ENCODE results near the gene SOX6. TPM values are rescaled to one million over a fixed set of nuclear protein-coding genes. Genes with fewer than 3 reads are reported as not detected.
"Not testable (repeated sequence)": the region's sequence is repeated elsewhere in the genome, so short reads cannot be mapped to it uniquely, and the experiment has no call there.

Gene SOX6
- total RNA-seq, result not detected

DNA sequence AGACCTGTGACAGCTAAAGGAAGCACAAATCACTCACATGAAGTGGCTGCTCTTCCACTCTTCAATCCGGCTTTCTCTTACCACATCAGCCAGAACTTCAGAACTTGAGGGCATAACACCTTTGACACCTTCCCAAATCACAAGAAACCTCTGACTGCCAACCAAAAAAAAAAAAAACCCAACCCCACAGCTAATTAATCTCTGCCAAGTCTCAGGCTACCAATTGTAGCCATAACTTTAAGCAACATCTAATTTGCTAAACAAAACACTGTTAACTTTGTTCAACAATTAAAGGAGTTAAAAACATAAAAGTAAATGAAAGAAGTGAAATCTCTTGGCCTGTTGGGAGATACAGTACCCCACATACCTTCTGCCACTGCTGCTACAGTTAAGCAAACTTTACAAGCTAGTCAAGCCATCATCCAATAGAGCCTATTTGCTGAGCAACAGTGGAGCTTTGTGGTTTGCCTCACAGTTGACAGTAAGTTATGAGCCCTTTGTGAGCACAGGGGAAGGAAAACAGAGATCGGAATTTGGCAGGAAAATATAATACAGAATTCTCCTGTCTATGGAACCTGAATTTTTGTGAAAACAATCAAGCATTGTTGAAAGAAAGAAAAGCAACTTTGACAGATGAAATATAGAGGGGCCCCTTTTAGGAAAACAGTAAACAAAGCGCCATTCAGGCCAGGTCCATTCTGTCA is at the start of gene SOX6:
SOX6 (minus strand) TSS at position 490 of the 704 bp plus-strand sequence. CDS start 15,298 bp downstream, outside the sequence.
- Mint-ChIP-seq H3K9me3 (peaks cover 4 to 6% of the 10 kb centered on the region in 2 donors), H3K27ac (no peak within 1 kb of the TSS), H3K36me3 (no peaks in the 10 kb centered on the region)
- no peak for ATAC-seq
- no peak for DNase-seq (ENCODE audit: low spot score in 2 of 2)

DNA sequence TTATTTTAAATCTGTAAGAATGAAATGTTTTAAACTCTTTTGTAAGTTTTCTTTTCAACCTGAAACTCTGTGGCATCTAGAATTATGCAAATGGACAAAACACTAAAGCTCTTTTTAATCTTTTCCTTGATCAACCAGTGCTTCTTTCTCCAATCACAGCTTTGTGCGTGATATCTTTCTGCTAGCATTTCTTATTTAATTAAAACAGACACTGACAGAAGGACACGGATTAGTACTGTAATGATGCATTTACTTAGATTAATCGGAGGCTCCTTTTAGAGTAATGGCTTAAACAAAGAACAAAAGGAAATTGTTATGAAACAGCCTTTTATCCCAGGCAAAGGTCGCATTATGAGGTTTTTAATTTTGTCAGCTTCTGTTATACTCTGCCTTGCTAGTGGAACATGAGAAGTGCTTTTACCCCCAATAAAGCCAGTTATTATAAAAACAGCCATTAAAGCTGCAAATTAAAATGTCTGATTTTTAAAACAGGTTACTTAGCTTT is 48.5 kb upstream of the SOX6 start:
- Mint-ChIP-seq H3K27ac (no peak overlapping the region), H3K9me3 (peaks cover 3 to 7% of the 10 kb centered on the region in 2 donors), H3K36me3 (no peaks in the 10 kb centered on the region)
- no peak for ATAC-seq
- no peak for DNase-seq (ENCODE audit: low spot score in 2 of 2)

DNA sequence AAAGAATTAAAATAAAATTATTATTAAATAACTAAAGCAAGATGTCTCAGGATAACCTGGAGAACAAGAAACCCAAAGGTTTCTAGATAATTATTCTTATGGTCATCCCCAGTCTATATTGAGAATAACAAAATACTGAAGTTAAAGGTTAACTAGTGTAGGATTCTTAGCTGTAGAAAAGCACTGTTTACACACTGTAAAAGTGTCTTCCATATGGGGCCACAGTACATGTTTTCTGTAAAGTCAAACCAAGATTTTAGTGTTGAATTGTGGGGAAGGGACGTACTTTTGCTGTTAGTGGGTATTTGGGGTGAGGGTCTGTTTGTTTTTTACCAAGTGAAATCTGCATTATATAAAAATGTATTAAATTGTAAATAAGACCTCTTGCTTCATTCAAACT is 47.5 kb upstream of the SOX6 start:
- Mint-ChIP-seq H3K9me3 (peaks cover 3 to 7% of the 10 kb centered on the region in 2 donors), H3K36me3 (no peaks in the 10 kb centered on the region), H3K27ac (no peak overlapping the region)

DNA sequence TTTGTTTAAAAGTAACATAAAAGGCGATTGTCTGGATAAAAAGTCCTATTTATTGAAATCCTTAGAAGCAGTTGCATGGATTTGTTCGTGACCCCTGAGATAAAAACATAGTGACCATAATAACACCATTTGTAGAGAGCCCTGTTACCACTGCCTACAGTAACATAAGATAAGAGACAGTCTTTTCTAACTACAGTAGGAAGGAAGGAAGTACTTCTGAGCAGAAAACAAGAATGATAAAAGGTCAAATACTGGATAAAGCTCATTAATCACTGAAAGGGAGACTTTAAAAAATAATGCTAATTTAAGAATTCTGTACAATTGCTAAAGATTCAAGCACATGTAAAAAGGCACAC is 47.1 kb upstream of the SOX6 start:
- H3K9me3 Mint-ChIP-seq, result peaks cover 3 to 7% of the 10 kb centered on the region in 2 donors
- ATAC-seq, result no peak
- DNase-seq (ENCODE audit: low spot score in 2 of 2), result no peak
- H3K36me3 Mint-ChIP-seq, result no peaks in the 10 kb centered on the region
- no peak overlapping the region for H3K27ac Mint-ChIP-seq

More for the DNA sequence above, 47.5 kb upstream of the SOX6 start:
- DNase-seq (ENCODE audit: low spot score in 2 of 2), result no peak
- ATAC-seq, result no peak

DNA sequence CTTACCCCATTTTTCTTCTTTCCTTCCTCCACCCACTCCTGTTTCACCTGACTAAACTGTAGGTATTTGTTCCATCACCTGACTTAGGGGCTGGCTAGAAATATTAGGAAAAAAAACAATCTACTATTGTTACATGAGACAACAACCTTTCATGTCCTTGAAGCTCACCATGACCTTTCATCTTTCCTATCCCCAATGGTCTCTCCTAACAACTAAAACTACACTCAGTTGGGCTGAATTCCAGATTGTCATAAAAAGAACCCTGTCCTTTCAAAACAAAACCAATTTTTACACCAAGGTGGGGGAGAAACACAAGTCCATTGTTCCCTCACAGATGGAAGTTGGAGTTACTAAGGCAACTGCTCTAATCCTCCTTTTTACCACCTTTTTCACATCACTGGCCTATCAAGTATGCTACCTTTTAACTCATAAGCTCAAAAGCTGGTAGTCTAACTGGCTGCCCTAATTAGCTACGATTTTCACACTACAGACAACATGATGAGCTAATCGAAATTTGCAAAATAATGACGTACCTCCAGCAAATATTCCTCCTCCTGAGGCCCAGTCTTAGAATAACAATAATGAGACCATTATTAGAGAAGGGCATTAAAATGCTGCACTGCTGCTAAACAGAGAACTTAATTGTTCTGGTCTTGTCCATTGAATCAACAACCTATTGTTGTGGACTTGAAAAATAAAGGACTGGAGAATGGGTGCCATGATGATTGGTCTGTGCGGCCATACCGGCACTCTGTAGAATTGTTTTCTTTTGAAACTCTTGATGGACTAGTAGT is 46.5 kb upstream of the SOX6 start:
- DNase-seq (ENCODE audit: low spot score in 2 of 2), result no peak
- ATAC-seq, result no peak
- H3K36me3 Mint-ChIP-seq, result no peaks in the 10 kb centered on the region
- peaks cover 3 to 11% of the 10 kb centered on the region in 2 donors for H3K9me3 Mint-ChIP-seq
- H3K27ac Mint-ChIP-seq, result no peak overlapping the region

DNA sequence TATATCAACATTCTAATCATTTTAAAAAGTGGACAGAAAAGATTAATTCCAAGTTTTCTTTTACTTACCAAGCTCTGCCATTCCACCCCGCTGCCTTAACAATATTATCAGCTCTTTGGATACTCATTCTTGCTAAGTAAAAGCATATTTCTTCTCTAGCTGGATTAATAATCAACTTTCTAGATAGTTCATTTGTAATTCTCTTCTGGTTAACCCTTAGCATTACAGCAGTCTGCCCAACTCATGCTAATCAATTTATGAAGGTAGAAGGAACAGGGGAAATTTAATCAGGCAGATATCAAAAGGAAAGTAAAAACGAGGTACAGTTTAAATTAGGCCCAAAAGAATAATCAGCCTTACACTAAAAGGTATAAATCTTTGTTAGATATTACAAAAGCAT is 41.0 kb upstream of the SOX6 start:
- ATAC-seq, result no peak
- no peak overlapping the region for H3K27ac Mint-ChIP-seq
- H3K36me3 Mint-ChIP-seq, result no peaks in the 10 kb centered on the region
- H3K9me3 Mint-ChIP-seq, result peaks cover 3 to 8% of the 10 kb centered on the region in 2 donors
- no peak for DNase-seq (ENCODE audit: low spot score in 2 of 2)

DNA sequence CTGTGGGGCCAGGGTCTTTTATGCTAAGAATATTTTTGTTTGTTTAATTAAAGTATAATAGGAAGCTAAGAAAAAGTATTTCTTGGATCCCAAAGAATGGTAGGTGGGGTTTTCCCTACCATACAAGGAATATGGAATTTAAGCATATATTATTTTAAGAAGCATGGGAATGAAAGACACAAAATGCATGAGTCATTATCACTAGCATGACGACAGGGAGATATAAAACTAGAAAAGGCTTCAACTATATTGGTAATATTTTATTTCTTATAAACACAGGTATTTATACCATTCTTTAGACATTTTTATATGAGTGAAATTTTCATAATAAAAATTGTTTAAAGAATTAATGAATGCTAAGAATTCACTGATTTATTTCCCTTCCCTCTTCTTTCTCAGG is 39.3 kb upstream of the SOX6 start:
- Mint-ChIP-seq H3K36me3 (no peaks in the 10 kb centered on the region), H3K9me3 (peaks cover 0 to 12% of the 10 kb centered on the region in 2 donors)
- DNase-seq (ENCODE audit: low spot score in 2 of 2), result no peak

DNA sequence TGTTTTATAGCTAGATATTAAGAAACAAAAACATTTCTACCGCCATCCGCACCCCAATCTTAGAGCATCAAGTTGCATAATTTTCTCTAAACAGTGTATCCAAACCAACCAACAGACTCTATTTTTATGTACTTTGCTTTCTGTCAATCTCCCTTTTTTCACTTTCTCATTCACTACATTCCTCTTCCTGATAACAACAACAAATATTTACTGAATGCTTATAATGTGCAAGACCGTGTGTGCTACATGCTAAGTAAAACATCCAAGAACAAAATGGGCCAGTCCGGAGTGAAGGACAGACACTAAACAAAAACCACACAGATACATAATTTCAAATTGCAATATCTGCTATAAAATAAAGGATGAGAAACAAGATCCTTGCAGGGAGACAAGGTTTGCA is 38.6 kb upstream of the SOX6 start:
- DNase-seq (ENCODE audit: low spot score in 2 of 2) (no peak), ATAC-seq (no peak)
- Mint-ChIP-seq H3K27ac (no peak overlapping the region), H3K36me3 (no peaks in the 10 kb centered on the region), H3K9me3 (peaks cover 0 to 18% of the 10 kb centered on the region in 2 donors)

More for the DNA sequence above, 39.3 kb upstream of the SOX6 start:
- no peak overlapping the region for H3K27ac Mint-ChIP-seq
- ATAC-seq, result no peak

DNA sequence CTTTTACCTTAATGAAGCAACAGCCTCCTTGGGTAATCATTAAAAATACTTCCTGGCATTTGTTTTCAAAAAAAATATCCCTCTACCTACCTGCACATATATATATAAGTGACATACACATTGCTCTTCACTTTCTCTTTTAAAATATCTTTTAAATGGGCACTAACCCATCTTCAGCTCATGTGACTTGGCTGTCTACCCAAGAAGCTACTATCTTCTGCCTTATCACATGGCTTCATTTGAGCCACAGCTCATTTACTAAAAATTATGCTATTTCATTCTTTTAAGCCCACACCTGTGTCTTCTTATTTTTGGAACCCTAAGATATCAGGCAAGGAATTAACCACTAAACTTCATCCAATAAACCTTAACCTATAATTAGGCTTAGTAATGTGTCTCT is 37.0 kb upstream of the SOX6 start:
- ATAC-seq, result no peak
- peaks cover 8 to 18% of the 10 kb centered on the region in 2 donors for H3K9me3 Mint-ChIP-seq
- no peak for DNase-seq (ENCODE audit: low spot score in 2 of 2)
- H3K36me3 Mint-ChIP-seq, result no peaks in the 10 kb centered on the region
- no peak overlapping the region for H3K27ac Mint-ChIP-seq

DNA sequence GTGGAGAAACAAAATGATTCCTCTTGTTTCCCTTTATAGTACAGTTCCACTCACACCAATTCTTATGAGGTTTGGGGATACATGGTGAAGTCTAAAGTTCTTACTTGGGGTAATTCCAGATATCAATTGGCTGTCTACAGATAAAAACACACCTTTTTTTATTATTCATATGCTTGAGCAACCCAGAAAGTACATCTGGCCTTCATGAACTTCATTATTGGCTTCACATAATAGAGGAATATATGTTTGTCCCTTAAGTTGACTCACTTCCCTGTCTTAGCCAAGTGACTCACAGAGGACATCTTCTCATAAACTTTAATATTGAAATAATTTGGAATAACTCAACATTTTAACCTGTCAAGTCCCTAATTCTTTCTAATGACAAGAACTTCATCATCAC is 36.3 kb upstream of the SOX6 start:
- ATAC-seq (no peak), DNase-seq (ENCODE audit: low spot score in 2 of 2) (no peak)
- peaks cover 8 to 14% of the 10 kb centered on the region in 2 donors for H3K9me3 Mint-ChIP-seq
- H3K27ac Mint-ChIP-seq, result no peak overlapping the region
- no peaks in the 10 kb centered on the region for H3K36me3 Mint-ChIP-seq

DNA sequence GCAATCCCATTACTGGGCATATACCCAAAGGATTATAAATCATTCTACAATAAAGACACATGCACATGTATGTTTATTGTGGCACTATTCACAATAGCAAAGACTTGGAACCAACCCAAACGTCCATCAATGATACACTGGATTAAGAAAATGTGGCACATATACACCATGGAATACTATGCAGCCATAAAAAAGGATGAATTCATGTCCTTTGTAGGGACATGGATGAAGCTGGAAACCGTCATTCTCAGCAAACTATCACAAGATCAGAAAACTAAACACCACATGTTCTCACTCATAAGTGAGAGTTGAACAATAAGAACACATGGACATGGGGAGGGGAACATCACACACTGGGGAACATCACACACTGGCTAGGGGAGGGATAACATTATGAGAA is 34.5 kb upstream of the SOX6 start:
- H3K36me3 Mint-ChIP-seq; H3K27ac Mint-ChIP-seq; DNase-seq (ENCODE audit: low spot score in 2 of 2); ATAC-seq: not testable (repeated sequence)
- H3K9me3 Mint-ChIP-seq, result peaks cover 8 to 14% of the 10 kb centered on the region in 2 donors

DNA sequence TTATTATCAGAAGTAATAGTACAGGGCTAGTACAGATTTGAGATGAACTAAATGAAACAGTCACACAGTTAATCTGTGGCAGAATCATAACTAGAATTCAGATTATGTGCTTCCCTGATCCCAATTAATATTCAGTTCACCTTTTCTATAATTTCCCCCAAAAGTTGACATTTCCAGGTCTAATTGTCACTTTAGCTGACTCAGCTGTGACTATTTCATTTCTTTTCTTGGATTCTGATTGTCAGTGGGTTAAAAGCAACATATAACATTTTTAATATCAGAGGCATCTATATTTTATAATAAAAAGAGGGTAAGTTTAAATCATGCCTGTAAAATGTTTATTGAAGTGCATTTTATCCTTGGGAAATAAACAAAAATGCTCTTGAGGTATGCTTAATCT is 28.8 kb upstream of the SOX6 start:
- no peak for ATAC-seq
- H3K36me3 Mint-ChIP-seq, result no peaks in the 10 kb centered on the region
- no peak overlapping the region for H3K27ac Mint-ChIP-seq
- H3K9me3 Mint-ChIP-seq, result peaks cover under 1 to 8% of the 10 kb centered on the region in 2 donors
- DNase-seq (ENCODE audit: low spot score in 2 of 2), result no peak

DNA sequence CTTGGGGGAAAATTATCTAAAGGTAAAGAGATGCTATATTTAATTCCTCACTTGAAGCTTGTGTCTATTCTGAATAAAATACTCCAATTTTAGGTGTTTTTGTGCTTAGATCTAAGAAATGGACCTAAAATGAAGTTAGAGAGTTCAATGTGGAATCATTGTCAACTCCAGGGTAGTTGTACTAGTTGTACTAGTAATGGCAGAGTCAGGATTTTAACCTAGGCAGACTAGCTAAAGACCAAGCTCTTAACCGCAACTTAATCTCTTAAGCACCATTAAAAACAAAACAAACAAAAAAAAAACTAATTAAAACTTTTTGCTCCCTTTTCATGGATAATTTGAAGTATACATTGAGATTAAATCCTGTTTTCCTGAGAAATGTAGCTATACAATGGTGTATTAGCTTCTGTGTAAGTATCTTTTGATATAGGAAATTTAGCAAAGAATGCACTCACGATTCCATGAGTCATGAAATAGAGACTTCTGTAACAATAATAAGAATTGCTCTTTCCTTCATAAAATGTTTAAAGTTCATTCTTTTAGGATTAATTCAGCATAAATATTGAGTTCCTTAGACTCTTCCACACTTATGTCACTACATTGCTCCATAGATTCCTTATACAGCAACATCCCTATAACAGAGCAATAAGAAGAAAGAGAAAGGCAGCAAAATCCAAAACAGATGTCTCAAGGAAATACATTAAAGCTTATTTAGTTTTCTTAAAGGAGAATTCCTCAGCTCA is 26.5 kb upstream of the SOX6 start:
- Mint-ChIP-seq H3K27ac (no peak overlapping the region), H3K36me3 (no peaks in the 10 kb centered on the region), H3K9me3 (no peaks in the 10 kb centered on the region)
- DNase-seq (ENCODE audit: low spot score in 2 of 2) (no peak), ATAC-seq (no peak)

DNA sequence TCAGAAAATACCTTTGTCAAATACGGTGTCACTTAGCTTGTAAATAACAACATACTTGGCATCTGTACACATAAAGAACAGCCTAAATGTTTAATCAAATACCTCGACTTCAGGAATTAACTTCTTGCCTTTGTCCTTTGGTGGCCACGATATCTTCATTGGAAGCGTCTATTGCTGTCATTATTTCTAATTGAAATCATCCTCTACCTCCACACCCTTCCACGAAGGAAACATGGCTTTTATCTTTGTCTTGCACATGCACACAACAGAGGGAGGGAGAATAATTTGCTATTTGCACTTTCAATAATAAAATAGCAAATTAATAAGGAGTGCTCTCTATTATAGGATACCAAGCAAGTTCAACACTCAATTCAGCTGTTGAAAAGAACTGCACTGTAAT is 25.8 kb upstream of the SOX6 start:
- Mint-ChIP-seq H3K27ac (no peak overlapping the region), H3K36me3 (no peaks in the 10 kb centered on the region), H3K9me3 (no peaks in the 10 kb centered on the region)
- no peak for DNase-seq (ENCODE audit: low spot score in 2 of 2)
- no peak for ATAC-seq

DNA sequence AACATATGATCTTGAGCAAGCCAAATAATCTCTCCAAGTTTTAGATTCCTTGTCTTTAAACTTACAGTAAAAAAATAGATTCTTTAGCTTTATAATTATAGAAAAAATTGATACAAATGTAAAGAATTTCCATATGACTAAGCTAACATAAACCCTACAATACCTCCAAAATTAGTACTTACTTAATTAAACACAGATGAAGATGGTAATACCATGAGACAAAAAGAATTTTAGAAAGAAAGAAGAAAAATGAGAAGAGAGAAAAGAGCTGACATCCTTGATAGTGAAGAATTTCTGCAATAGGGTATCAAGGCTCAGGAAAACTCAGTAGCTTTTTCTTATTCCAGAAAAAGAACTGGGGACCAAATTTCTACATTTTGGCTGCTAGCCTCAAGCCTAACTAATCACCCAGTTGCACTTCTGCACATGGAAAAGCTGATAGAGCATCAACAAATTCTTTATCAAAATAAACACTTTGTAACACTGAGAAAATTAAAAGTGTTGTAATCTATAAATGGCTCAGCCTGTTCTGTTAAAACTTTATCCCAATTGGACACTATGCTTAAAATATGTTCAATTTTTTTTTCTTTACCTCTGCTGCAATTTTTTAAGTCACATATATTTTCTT is 24.7 kb upstream of the SOX6 start:
- Mint-ChIP-seq H3K27ac (no peak overlapping the region), H3K9me3 (peaks cover 5 to 6% of the 10 kb centered on the region in 2 donors), H3K36me3 (no peaks in the 10 kb centered on the region)
- ATAC-seq (no peak), DNase-seq (ENCODE audit: low spot score in 2 of 2) (no peak)

DNA sequence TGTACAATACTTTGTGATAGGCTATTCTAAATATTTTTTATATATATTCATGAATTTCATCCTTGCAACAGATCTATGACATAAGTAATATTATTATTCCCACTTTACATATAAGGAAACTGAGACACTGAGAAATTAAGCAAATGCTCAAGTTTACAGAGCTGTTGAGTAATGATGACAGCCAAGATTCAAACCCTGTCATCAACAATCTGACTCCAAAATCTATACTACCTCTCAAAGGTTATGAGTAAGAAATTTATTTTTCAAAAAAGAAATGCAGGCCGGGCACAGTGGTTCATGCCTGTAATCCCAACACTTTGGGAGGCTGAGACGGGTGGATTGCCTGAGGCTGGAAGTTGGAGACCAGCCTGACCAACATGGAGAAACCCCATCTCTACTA is 22.6 kb upstream of the SOX6 start:
- Mint-ChIP-seq H3K9me3 (peaks cover 6 to 12% of the 10 kb centered on the region in 2 donors), H3K36me3 (no peaks in the 10 kb centered on the region), H3K27ac (no peak overlapping the region)
- ATAC-seq (no peak), DNase-seq (ENCODE audit: low spot score in 2 of 2) (no peak)

DNA sequence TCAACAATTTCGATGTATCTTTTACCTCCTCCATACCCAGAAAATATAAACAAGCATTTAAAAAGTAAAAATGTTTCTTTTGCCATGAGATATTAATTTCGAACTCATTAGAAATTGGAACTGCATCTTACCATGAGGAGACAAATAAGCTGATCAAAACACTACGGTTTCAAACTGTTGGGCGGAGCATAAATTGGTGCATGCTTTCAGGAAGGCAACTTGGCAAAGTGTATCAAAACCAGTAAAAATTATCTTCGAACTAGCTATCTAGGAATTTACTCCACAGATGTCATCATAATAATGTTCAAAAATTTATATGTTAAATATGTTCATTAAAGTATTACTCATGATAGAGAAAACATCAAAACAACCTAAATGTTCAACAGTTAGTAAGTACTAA is 21.4 kb upstream of the SOX6 start:
- no peak for ATAC-seq
- Mint-ChIP-seq H3K9me3 (peaks cover 6 to 12% of the 10 kb centered on the region in 2 donors), H3K36me3 (no peaks in the 10 kb centered on the region), H3K27ac (no peak overlapping the region)
- no peak for DNase-seq (ENCODE audit: low spot score in 2 of 2)

Measured in activated naive CD4-positive, alpha-beta T cell treated with anti-CD3 and anti-CD28 coated beads, Interleukin-2, amount 50 U/mL, for 72 hours (primary cell).